HG02798 (cell line): ENCODE data around the gene PSENEN.
"Not testable (repeated sequence)": the region's sequence is repeated elsewhere in the genome, so short reads cannot be mapped to it uniquely, and the experiment has no call there.

Source experiments
- ATAC-seq: cut with Tn5 transposase; IDR thresholded peaks from one replicate; pipeline ENCODE4 v1.9.1; 2021; ENCODE audit warnings: mild to moderate bottlenecking; ENCODE audit not compliant: unreplicated experiment, poor library complexity

The PSENEN gene

GRCh38 chr19:35784503-35785338 lies 39.3 kb downstream of the PSENEN start:
- no peak for ATAC-seq

DNA sequence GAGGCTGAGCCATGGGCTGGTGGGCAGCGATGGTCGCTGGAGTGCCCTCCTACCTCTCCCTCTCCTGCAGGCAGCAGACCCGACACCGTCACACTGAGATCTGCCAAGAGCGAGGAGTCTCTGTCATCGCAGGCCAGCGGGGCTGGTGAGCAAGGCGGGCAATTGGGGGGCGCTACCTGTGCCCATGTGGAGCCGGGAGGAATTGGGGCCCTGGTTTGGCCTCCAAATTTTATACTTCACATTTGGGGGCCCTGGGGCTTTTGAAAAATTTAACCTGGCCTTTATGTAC lies 39.8 kb downstream of the PSENEN start:
- no peak for ATAC-seq

GRCh38 chr19:35786299-35787160 lies 41.1 kb downstream of the PSENEN start:
- no peak for ATAC-seq

DNA sequence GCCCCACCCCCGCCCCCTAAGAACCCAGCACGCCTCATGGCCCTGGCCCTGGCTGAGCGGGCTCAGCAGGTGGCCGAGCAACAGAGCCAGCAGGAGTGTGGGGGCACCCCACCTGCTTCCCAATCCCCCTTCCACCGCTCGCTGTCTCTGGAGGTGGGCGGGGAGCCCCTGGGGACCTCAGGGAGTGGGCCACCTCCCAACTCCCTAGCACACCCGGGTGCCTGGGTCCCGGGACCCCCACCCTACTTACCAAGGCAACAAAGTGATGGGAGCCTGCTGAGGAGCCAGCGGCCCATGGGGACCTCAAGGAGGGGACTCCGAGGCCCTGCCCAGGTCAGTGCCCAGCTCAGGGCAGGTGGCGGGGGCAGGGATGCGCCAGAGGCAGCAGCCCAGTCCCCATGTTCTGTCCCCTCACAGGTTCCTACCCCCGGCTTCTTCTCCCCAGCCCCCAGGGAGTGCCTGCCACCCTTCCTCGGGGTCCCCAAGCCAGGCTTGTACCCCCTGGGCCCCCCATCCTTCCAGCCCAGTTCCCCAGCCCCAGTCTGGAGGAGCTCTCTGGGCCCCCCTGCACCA lies 41.9 kb downstream of the PSENEN start:
- no peak for ATAC-seq

GRCh38 chr19:35788205-35788960 lies 42.9 kb downstream of the PSENEN start:
- ATAC-seq = no peak

- no peak for ATAC-seq
These were observed 43.9 kb downstream of the PSENEN start for GRCh38 chr19:35789195-35789977.

DNA sequence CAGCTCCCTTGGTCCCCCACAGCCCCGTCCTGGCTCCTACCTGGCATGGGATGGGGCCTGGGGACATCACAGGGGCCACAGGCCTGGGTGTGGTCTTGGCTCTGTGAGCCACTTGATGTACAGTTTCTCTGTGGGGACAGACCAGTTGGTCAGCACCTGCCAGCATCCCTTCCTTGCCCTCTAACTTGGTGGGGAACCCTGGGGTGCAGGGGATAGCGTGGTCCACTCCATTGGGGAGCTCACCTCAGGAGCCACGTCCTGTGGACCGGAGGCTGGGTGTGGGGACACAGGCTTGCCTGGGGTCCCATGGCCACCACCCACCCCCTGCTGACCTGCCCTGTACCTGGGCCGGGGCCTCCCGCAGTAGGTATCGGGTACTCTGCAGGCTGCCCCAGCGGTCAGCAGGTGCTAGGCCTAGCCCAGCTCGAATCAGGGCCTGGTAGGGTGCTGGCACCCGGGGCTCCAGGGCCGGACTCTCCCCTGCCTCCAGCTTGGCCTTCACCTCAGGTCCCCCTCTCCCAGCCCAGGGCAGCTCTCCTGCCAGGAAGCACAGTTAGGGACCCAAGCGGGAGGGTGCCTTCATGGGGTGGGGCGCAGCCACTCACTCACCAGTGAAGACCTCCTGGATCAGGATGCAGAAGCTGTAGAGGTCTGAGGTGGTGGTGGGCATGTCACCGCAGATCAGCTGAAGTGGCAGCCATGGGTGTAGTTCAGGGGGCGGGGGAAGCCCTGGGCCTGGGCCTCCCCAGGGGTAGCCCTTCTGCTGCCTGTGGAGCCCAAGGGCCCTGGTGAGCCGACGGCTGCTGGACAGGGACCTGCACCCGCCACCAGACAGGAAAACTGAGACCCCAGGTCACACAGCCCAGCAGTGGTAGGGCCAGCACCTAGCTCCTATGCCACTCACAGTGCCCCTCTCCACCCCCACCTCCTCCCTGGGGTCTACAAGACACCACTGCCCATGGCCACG lies 44.8 kb downstream of the PSENEN start:
- no peak for ATAC-seq

- ATAC-seq = no peak
These were observed 45.7 kb downstream of the PSENEN start for GRCh38 chr19:35790981-35791813.

- ATAC-seq = no peak
These were observed 46.4 kb downstream of the PSENEN start for GRCh38 chr19:35791814-35792279.

- ATAC-seq = no peak
These were observed 46.9 kb downstream of the PSENEN start for GRCh38 chr19:35792312-35792711.

- ATAC-seq = no peak
These were observed 47.4 kb downstream of the PSENEN start for GRCh38 chr19:35792888-35793287.

GRCh38 chr19:35793381-35794165 lies 48.1 kb downstream of the PSENEN start:
- no peak for ATAC-seq

DNA sequence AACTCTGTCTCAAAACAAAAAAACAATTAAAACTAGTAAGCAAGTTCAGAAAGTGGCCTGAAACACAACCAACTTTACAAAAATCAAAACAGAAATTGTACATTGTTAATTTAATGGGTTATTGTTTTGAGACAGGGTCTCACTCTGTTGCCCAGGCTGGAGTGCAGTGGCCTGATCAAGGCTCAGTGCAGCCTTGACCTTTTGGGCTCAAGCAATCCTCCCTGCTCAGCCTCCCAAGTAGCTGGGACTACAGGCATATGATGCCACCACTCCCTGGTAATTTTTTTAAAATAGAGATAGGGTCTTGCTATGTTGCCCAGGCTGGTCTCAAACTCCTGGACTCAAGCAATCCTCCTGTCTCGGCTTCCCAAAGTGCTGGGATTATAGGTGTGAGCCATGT lies 50.1 kb downstream of the PSENEN start:
- not testable (repeated sequence) for ATAC-seq
